DMS79 treated with DMSO at 0.1 percent for 48 hours (cell line): Measurements from ENCODE around the gene AFDN.
A peak's percentile ranks its signal among the peaks of the same experiment; 100 is the strongest.

ENCODE experiments used
- DNase-seq: peaks from one replicate; lab custom pipeline; 2025; lab: John Stamatoyannopoulos, UW

AFDN gene

GRCh38 chr6:167817729-167818128 is 9.0 kb upstream of the AFDN start:
- DNase-seq: no peak

- peak; percentile 46 for DNase-seq
These were observed 7.1 kb upstream of the AFDN start for GRCh38 chr6:167819576-167819975.

GRCh38 chr6:167820681-167821080 is 6.0 kb upstream of the AFDN start:
- DNase-seq: no peak

GRCh38 chr6:167824591-167825331 is 1.9 kb upstream of the AFDN start:
- no peak for DNase-seq

GRCh38 chr6:167825332-167826229 is 1.1 kb upstream of the AFDN start:
- peak; percentile 37 for DNase-seq

- peak; percentile 19 for DNase-seq
These were observed 348 bp upstream of the AFDN start for GRCh38 chr6:167826230-167826895.

GRCh38 chr6:167827583-167828324 is 1.0 kb downstream of the AFDN start:
- DNase-seq: peak; percentile 26

GRCh38 chr6:167828325-167828956 is 1.7 kb downstream of the AFDN start:
- peak; percentile 27 for DNase-seq

GRCh38 chr6:167829513-167829912 is 2.8 kb downstream of the AFDN start:
- DNase-seq: no peak

GRCh38 chr6:167831281-167831828 is 4.6 kb downstream of the AFDN start:
- no peak for DNase-seq

GRCh38 chr6:167832497-167833395 is 6.0 kb downstream of the AFDN start:
- no peak for DNase-seq

- DNase-seq: no peak
These were observed 6.7 kb downstream of the AFDN start for GRCh38 chr6:167833396-167833763.

GRCh38 chr6:167835260-167835659 is 8.5 kb downstream of the AFDN start:
- no peak for DNase-seq

GRCh38 chr6:167836721-167837120 is 10.0 kb downstream of the AFDN start:
- DNase-seq: no peak

- DNase-seq: no peak
These were observed 11.6 kb downstream of the AFDN start for GRCh38 chr6:167838207-167838748.

GRCh38 chr6:167839343-167839742 is 12.6 kb downstream of the AFDN start:
- no peak for DNase-seq

GRCh38 chr6:167839755-167840154 is 13.0 kb downstream of the AFDN start:
- no peak for DNase-seq

GRCh38 chr6:167840160-167840525 is 13.4 kb downstream of the AFDN start:
- no peak for DNase-seq

- DNase-seq: no peak
These were observed 13.9 kb downstream of the AFDN start for GRCh38 chr6:167840526-167841179.
